Ascending aorta (tissue), 2 donors: ENCODE data around the gene HECW1. TPM values are rescaled to one million over a fixed set of nuclear protein-coding genes. Genes with fewer than 3 reads are reported as not detected.
"Not testable (repeated sequence)": the region's sequence is repeated elsewhere in the genome, so short reads cannot be mapped to it uniquely, and the experiment has no call there.

Experiments used
- DNase-seq, 2 donors: peaks; one replicate each; pipeline ENCODE4 v3.0.0-alpha.2; 2019; ENCODE audit warnings: low spot score in 2 of 2
- H3K27ac ChIP-seq, 2 donors: fragments of 200-600 bp; sonication (generic); one replicate each; pipeline ENCODE4 v1.5.1; 2016 to 2017; ENCODE audit warnings: mild to moderate bottlenecking in 1 of 2
- H3K27me3 ChIP-seq: fragments of 200-600 bp; sonication (generic); one replicate; pipeline ENCODE4 v1.5.1; 2017
- H3K36me3 ChIP-seq, 2 donors: fragments of 200-600 bp; sonication (generic); one replicate each; pipeline ENCODE4 v1.5.1; 2016
- H3K4me1 ChIP-seq, 2 donors: fragments of 200-600 bp; sonication (generic); one replicate each; pipeline ENCODE4 v1.5.1; 2016 to 2017; ENCODE audit warnings: mild to moderate bottlenecking in 1 of 2
- H3K4me3 ChIP-seq, 2 donors: fragments of 200-600 bp; sonication (generic); one replicate each; pipeline ENCODE4 v1.5.1; 2016 to 2017; ENCODE audit warnings: mild to moderate bottlenecking in 1 of 2
- H3K9me3 ChIP-seq, 2 donors: fragments of 200-600 bp; sonication (generic); one replicate each; pipeline ENCODE4 v1.5.1; 2016
- intact Hi-C: fragments of 100-400 bp; cut with DNase I; formaldehyde crosslinking; loops from one replicate; pipeline ENCODE4 v1.15.1; 2023
- total RNA-seq: library from RNA; depleted of rRNA; stranded (reverse); fragments of >200 nt; gene quantifications from one replicate; pipeline ENCODE4 v1.1.0, GENCODE V29; 2016
- TF ChIP-seq, protein P1 (sequence below), 3 experiments: fragments of 200-600 bp in 2 of 3; fragments of 450-650 bp in 1 of 3; sonication (generic) in 2 of 3; IDR thresholded peaks; one replicate each; pipeline ENCODE4 v1.5.1; 2016 to 2019; ENCODE audit warnings: antibody characterized with exemption in 3 of 3, mild to moderate bottlenecking in 1 of 3, moderate library complexity in 1 of 3

The HECW1 gene
- total RNA-seq, 1 donor from 2014 or later, result not detected

DNA sequence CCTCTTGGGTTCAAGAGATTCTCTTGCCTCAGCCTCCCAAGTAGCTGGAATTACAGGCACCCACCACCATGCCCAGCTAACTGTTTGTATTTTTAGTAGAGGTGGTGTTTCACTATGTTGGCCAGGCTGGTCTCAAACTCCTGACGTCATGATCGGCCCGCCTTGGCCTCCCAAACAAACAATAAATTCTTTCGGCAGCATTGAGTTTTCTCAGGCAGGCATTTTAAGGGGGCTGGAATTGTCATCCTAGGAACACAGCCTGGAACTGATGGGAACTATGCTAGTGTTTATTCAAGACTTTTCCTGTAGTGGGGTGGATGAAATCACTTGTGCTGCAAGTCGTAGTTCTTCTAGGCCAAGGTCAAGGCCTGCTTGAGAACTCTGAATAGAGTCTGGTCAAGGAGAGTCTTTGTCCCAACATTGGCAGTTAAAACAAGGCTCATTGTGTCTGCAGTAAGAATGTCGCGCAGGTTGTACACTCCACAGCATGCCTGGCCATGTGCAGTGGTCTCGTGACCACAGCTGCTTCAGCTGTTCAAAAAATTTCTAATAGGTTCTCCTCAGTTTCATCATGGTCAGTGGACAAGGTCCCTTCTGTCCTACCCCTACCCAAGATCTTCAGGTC, 92.8 kb downstream of the HECW1 start:
- intact Hi-C loops, result no loop called here
- Histone ChIP-seq H3K4me1 (no peaks in the 10 kb centered on the region), H3K9me3 (no peaks in the 10 kb centered on the region), H3K4me3 (no peak overlapping the region), H3K27ac (no peak overlapping the region), H3K27me3 (no peaks in the 10 kb centered on the region), H3K36me3 (no peaks in the 10 kb centered on the region)
- no peak for DNase-seq
- TF ChIP-seq, protein P1, sequence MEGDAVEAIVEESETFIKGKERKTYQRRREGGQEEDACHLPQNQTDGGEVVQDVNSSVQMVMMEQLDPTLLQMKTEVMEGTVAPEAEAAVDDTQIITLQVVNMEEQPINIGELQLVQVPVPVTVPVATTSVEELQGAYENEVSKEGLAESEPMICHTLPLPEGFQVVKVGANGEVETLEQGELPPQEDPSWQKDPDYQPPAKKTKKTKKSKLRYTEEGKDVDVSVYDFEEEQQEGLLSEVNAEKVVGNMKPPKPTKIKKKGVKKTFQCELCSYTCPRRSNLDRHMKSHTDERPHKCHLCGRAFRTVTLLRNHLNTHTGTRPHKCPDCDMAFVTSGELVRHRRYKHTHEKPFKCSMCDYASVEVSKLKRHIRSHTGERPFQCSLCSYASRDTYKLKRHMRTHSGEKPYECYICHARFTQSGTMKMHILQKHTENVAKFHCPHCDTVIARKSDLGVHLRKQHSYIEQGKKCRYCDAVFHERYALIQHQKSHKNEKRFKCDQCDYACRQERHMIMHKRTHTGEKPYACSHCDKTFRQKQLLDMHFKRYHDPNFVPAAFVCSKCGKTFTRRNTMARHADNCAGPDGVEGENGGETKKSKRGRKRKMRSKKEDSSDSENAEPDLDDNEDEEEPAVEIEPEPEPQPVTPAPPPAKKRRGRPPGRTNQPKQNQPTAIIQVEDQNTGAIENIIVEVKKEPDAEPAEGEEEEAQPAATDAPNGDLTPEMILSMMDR (IDR thresholded peaks at IDR 0.05), result no peak

DNA sequence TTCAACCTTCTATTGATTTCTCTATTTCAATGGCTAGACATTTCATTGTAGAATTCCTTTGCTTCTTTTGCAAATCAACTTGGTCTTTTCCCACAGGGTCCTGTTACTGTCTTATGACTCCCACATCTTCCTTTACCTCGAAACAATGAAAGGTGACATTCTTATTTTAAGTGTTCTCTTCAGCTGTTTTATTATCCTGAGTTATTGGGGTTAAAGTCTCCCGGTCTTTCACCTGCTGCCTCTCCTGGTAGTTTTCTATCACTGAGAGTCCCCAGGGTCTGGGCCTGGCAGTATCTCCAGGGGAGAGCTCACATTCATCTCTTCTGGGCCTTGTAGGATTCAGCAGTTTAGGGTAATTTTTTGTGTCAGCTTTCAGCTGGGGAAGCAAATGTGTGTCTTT, 95.8 kb downstream of the HECW1 start:
- DNase-seq, result no peak
- Histone ChIP-seq H3K4me1 (no peaks in the 10 kb centered on the region), H3K27me3 (no peaks in the 10 kb centered on the region), H3K27ac (no peak overlapping the region), H3K4me3 (no peak overlapping the region), H3K9me3 (no peaks in the 10 kb centered on the region), H3K36me3 (no peaks in the 10 kb centered on the region)
- TF ChIP-seq, protein P1 (IDR thresholded peaks at IDR 0.05), result no peak
- intact Hi-C loops, result no loop called here

DNA sequence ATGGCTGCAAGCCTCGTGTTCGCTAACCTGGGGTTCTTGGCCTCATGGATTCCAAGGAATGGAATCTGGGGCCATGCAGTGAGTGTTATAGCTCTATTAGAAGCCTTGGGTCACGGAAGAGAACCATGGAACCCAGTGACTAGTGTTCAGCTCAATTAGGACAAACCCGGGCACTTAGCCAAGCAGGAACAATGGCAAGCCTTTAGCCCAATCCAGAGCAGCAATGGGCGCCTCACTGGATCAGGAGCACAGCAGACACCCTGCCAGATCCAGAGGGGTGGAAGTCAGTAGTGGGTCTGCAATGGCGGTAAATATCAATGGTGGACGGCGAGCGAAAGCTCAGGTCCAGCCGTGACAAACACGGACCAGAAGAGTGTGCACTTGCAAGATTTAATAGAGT, 98.1 kb downstream of the HECW1 start:
- H3K27ac ChIP-seq, DNase-seq, H3K4me3 ChIP-seq, H3K4me1 ChIP-seq, H3K9me3 ChIP-seq, intact Hi-C loops, H3K36me3 ChIP-seq, H3K27me3 ChIP-seq: not testable (repeated sequence)

DNA sequence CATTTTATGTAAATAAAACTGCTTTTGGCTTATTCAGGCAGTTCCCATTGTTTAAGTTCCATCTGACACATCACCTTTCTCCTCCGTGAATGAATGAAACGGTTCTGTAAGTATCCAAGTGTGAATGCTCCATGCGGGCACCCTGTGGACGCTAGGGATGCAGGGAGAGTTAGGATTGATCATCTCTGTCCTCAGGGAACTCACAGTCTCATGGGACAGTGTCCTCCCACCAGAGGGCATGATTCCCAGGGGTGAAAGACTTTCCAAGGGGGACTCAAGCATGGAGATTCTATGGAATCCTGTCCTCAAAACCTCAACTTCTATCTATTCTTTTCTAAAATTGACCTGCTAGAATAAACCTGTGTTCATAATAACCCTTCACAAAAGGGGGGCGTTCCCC, 98.8 kb downstream of the HECW1 start:
- Histone ChIP-seq H3K4me3 (no peak overlapping the region), H3K36me3 (no peaks in the 10 kb centered on the region), H3K9me3 (no peaks in the 10 kb centered on the region), H3K27ac (no peak overlapping the region), H3K4me1 (no peaks in the 10 kb centered on the region), H3K27me3 (no peaks in the 10 kb centered on the region)
- TF ChIP-seq, protein P1 (IDR thresholded peaks at IDR 0.05), result no peak
- DNase-seq, result no peak
- intact Hi-C loops, result no loop called here

DNA sequence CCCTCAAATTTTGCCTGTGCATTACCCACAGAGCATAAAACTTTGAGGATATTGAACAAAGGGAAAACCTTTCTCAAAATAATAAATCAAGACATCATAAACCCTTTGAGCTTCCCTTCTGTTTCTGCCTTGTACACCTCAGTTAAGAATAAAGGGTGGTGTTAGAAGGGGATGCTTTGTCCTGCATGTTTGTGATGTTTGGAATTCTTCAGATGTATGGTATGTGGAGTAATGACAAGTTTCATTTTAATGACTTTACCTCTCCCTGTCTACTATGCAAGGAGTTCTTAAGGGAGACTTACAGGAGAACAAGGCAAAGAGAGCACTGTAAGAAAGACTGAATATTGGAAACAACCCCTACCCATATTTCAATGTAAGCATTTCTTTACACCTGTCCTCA, 99.2 kb downstream of the HECW1 start:
- TF ChIP-seq, protein P1 (IDR thresholded peaks at IDR 0.05), result no peak
- Histone ChIP-seq H3K27ac (no peak overlapping the region), H3K36me3 (no peaks in the 10 kb centered on the region), H3K4me1 (no peaks in the 10 kb centered on the region), H3K9me3 (no peaks in the 10 kb centered on the region), H3K27me3 (no peaks in the 10 kb centered on the region), H3K4me3 (no peak overlapping the region)
- intact Hi-C loops, result no loop called here
- DNase-seq, result no peak

DNA sequence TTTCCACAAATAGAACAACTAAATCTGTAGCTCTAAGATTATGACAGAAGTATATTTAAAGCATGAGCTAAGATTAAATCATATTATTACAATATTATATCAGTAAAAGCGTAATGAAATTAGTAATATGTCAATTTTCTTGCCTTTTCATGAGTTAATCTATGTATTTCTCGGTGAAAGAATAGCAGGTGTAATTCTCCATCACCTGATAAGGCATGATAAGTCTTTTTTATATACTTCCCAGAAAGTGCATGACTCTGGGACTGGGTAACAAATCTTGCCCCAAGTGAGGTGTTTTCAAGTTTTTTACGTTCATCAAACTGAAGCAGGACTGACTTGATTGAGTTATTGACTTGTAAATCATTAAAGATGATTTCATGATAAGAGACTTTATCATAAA, 100.5 kb downstream of the HECW1 start:
- H3K36me3 ChIP-seq, result no peaks in the 10 kb centered on the region
- H3K27me3 ChIP-seq, result no peaks in the 10 kb centered on the region
- H3K9me3 ChIP-seq, result no peaks in the 10 kb centered on the region
- no peaks in the 10 kb centered on the region for H3K4me1 ChIP-seq
- DNase-seq, result no peak
- TF ChIP-seq, protein P1 (IDR thresholded peaks at IDR 0.05), result no peak
- H3K4me3 ChIP-seq, result no peak overlapping the region
- H3K27ac ChIP-seq, result no peak overlapping the region
- intact Hi-C loops, result no loop called here
